ENCODE results near the gene ADGRE1.
A peak's percentile ranks its signal among the peaks of the same experiment; 100 is the strongest.

ADGRE1 gene

GRCh38 chr19:6948884-6949283 is 61.5 kb downstream of the ADGRE1 start:
- no peak for FAIRE-seq
- DNase-seq (ENCODE audit: insufficient read length, low spot score): no peak
- no peak for TF ChIP-seq POLR2A (IDR thresholded peaks at IDR 0.05; ENCODE audit: low read depth, low read length)

DNA sequence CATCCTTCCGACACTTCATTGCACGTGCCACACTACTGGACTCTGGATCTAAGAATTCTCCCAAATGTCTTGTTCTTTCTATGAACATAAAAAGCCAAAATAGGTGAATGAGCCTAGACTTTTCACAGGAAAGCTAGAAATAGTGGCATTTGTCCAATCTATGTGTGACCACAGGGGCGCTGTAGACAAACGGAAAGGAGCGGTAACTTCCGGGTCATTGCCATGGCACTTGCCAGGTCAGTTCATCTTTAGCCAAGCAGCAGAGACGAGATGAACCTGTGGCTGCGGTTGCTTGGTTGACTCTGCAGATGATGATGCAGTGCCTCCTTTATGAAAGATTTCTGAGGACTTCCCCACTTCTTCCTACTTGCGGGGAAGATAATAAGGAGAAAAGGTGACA is 65.6 kb downstream of the ADGRE1 start:
- TF ChIP-seq POLR2A (IDR thresholded peaks at IDR 0.05; ENCODE audit: low read depth, low read length): no peak
- no peak for FAIRE-seq
- no peak for DNase-seq (ENCODE audit: insufficient read length, low spot score)

DNA sequence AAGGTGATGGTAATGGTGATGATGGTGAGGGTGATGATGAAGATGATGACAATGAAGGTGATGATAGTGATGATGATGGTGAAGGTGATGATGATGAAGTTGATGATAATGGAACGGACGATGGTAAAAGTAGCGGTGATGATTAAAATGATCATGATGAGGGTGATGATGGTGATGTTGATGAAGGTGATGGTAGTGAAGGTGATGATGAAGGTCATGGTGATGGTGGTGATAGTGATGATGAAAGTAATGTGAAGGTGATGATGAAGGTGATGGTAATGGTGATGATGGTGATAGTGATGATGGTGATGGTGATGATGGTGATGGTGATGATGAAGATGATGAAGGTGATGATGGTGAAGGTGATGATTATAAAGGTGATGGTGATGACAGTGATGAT is 67.7 kb downstream of the ADGRE1 start:
- no peak for DNase-seq (ENCODE audit: insufficient read length, low spot score)
- TF ChIP-seq POLR2A (IDR thresholded peaks at IDR 0.05; ENCODE audit: low read depth, low read length): no peak

DNA sequence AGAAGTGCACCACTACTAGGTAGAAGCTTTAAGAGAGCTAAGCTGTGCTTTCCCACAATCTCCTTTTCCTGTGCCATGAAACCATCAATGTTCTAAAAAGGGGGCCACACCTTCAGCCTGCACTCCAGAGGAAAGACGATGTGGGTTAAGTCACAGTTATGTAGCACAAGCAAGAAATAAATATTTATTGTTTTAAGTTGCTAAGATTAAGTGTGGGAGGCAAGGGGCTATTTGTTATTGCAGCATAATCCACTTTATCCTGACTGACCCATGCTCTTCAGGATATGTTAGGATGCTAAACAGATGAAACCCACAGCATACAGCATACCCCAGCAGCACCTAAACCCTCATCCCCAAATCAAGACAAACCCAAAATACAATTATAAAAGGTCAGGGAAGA is 69.2 kb downstream of the ADGRE1 start:
- DNase-seq (ENCODE audit: insufficient read length, low spot score) (no peak), FAIRE-seq (no peak)
- no peak for TF ChIP-seq POLR2A (IDR thresholded peaks at IDR 0.05; ENCODE audit: low read depth, low read length)

More for the DNA sequence above, 67.7 kb downstream of the ADGRE1 start:
- no peak for FAIRE-seq

- TF ChIP-seq POLR2A (IDR thresholded peaks at IDR 0.05; ENCODE audit: low read depth, low read length): no peak
- DNase-seq (ENCODE audit: insufficient read length, low spot score) (no peak), FAIRE-seq (no peak)
Observed at GRCh38 chr19:6958791-6959190, 71.4 kb downstream of the ADGRE1 start.

- DNase-seq (ENCODE audit: insufficient read length, low spot score) (no peak), FAIRE-seq (no peak)
- no peak for TF ChIP-seq POLR2A (IDR thresholded peaks at IDR 0.05; ENCODE audit: low read depth, low read length)
Observed at GRCh38 chr19:6963244-6963852, 76.0 kb downstream of the ADGRE1 start.

DNA sequence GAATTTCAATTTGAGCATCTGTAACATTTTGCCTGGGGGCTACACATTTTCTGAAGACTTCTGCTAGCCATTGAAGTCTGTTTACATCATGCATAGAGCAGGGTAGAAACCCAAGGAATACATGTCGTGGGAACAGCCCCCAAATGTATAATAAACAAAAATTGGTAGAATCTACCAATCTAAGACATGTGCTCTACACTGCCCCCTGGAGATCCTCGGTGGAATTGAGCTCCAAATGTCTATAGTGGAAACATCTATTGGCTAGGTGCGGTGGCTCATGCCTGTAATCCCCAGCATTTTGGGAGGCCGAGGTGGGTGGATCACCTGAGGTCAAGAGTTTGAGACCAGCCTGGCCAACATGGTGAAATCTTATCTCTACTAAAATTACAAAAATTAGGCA is 76.6 kb downstream of the ADGRE1 start:
- FAIRE-seq: no peak
- no peak for DNase-seq (ENCODE audit: insufficient read length, low spot score)
- no peak for TF ChIP-seq POLR2A (IDR thresholded peaks at IDR 0.05; ENCODE audit: low read depth, low read length)

DNA sequence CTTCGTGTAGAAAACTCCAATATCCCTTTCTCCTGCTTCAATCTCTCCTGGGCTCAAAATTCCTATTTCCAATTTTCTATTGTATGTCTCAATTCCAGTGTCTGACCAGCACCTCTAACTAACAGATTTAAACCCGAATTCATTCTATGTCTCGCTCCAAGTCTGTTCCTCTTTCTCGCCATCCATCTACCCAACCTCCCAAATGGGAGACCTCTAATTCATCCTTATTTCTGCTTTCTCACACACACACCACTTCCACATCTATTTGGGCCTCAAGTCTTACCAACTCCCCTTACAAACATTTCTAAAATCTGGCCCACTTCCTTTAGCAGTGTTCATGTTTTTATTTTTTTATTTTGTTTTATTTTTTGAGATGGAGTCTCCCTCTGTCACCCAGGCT is 80.6 kb downstream of the ADGRE1 start:
- FAIRE-seq (no peak), DNase-seq (ENCODE audit: insufficient read length, low spot score) (no peak)
- TF ChIP-seq POLR2A (IDR thresholded peaks at IDR 0.05; ENCODE audit: low read depth, low read length): no peak

GRCh38 chr19:6969490-6969889 is 82.1 kb downstream of the ADGRE1 start:
- no peak for FAIRE-seq

DNA sequence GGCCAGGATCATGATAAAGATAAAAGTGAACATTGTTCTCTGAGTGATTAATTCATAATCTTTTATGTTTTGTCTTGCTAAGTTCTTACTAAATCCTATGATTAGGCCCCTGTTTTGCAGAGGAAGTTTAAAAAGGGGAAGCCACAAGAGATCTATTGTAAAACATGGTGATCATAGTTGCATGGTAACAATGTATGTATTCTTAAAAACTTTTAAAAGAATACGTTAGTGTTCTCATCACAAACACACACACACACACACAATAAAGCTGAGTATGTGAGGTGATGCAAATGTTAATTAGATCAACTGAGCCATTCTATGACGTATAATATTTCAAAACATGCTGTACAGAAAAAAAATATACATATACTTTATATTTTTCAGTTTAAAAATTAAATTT is 82.6 kb downstream of the ADGRE1 start:
- FAIRE-seq (no peak), DNase-seq (ENCODE audit: insufficient read length, low spot score) (no peak)
- TF ChIP-seq POLR2A (IDR thresholded peaks at IDR 0.05; ENCODE audit: low read depth, low read length): no peak

More at GRCh38 chr19:6969490-6969889, 82.1 kb downstream of the ADGRE1 start:
- TF ChIP-seq POLR2A (IDR thresholded peaks at IDR 0.05; ENCODE audit: low read depth, low read length): no peak
- no peak for DNase-seq (ENCODE audit: insufficient read length, low spot score)

- FAIRE-seq (no peak), DNase-seq (ENCODE audit: insufficient read length, low spot score) (no peak)
Observed at GRCh38 chr19:6970443-6970842, 83.1 kb downstream of the ADGRE1 start.

GRCh38 chr19:6971366-6971765 is 84.0 kb downstream of the ADGRE1 start:
- no peak for TF ChIP-seq POLR2A (IDR thresholded peaks at IDR 0.05; ENCODE audit: low read depth, low read length)

More at GRCh38 chr19:6970443-6970842, 83.1 kb downstream of the ADGRE1 start:
- no peak for TF ChIP-seq POLR2A (IDR thresholded peaks at IDR 0.05; ENCODE audit: low read depth, low read length)

DNA sequence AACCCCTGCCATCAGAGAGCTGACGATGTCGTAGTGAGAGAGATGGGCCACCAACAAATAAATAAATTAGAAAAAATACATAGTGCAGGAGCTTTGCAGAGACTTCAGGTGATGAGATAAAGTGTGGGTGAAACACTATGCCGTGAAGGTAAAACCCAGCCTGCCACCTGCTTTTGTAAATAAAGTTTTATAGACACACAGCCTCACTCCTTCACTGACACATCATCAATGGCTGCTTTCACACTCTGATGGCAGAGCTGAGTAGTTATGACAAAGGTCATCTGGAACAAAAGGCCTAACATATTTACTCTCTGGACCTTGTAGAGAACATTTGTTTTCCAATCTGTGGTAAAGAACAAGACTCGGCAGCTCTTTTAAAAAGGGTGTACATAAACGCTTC is 88.8 kb downstream of the ADGRE1 start:
- FAIRE-seq (no peak), DNase-seq (ENCODE audit: insufficient read length, low spot score) (no peak)
- no peak for TF ChIP-seq POLR2A (IDR thresholded peaks at IDR 0.05; ENCODE audit: low read depth, low read length)

More at GRCh38 chr19:6971366-6971765, 84.0 kb downstream of the ADGRE1 start:
- peak; percentile 89 for FAIRE-seq
- peak; percentile 63 for DNase-seq (ENCODE audit: insufficient read length, low spot score)

DNA sequence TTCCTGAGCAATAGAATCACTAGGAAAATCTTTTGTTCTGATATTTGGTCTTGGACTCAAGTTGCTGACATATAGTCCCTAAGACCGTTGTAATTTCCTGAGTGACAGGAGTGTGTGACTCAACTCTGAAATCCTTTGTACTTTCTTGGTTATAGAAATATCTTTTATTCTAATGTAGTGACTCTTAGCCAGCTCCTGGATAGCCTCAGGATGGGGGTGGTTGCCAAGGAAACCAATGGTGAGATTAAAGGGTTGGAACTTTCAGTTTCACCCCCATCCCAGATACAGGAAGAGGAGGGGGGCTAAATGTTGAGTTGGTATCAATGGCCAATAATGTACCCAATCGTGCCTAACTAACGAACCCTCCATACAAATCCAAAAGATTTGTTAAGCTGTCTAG is 92.0 kb downstream of the ADGRE1 start:
- FAIRE-seq: no peak
- no peak for DNase-seq (ENCODE audit: insufficient read length, low spot score)
- no peak for TF ChIP-seq POLR2A (IDR thresholded peaks at IDR 0.05; ENCODE audit: low read depth, low read length)

GRCh38 chr19:6983448-6983847 is 96.1 kb downstream of the ADGRE1 start:
- no peak for FAIRE-seq
- no peak for DNase-seq (ENCODE audit: insufficient read length, low spot score)
- TF ChIP-seq POLR2A (IDR thresholded peaks at IDR 0.05; ENCODE audit: low read depth, low read length): no peak

DNA sequence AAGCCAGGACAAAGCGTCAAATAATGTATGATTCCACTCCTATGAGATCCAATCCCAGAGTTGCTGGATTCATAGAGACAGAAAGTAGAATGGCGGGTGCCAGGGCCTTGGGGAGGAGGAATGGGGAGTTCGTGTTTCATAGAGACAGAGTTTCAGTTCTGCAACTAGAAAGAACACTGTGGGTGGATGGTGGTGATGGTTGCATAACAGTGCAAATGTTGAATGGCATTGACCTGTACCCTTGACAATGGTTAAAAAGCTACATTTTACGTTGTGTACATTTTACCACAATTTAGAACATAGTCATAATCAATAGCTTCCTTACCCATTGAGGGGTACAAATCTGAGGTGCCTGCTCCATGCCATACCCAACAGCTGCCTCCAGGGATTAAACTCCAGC is 100.5 kb downstream of the ADGRE1 start:
- no peak for FAIRE-seq
- DNase-seq (ENCODE audit: insufficient read length, low spot score): no peak
- no peak for TF ChIP-seq POLR2A (IDR thresholded peaks at IDR 0.05; ENCODE audit: low read depth, low read length)
